ENCODE measurements around the gene MED12L.

Gene MED12L

GRCh38 chr3:151425627-151426340 lies 340.3 kb downstream of the MED12L start:
- Histone ChIP-seq H3K4me3 (ENCODE audit: low read length) (no peak overlapping the region), H3K27me3 (ENCODE audit: control insufficient read depth, insufficient read depth, low read length) (no peaks in the 10 kb centered on the region), H3K27ac (ENCODE audit: low read length) (no peak overlapping the region), H3K4me1 (ENCODE audit: control insufficient read depth, insufficient read depth, low read length) (peaks cover 1% of the 10 kb centered on the region; the same call in 1 of the 2 replicates), H3K36me3 (ENCODE audit: control insufficient read depth, insufficient read depth, low read length) (no peaks in the 10 kb centered on the region; the same call in none of the 2 replicates), H3K9me3 (ENCODE audit: control insufficient read depth, insufficient read depth, low read length) (no peaks in the 10 kb centered on the region)
- WGBS (ENCODE audit: insufficient coverage, insufficient read length): 100% methylated on average over 1 of the region's 4 CpGs
- DNase-seq (ENCODE audit: low read depth, low spot score): no peak

DNA sequence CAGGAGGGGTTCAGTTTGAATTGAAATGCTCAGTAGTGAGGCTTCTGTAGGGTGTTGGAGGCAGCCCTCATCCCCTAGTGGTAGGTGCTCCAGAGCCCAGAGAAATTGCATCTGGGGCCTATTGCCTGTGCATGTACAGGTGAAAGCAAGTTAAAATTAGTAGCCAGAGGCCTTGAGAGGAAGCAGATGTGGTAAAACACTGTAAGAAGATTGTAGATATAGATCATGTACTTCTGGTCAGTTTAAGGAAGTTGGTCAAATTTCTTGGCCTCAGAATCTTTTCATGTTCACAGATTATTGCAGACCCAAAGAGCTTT lies 340.8 kb downstream of the MED12L start:
- H3K4me1 ChIP-seq (ENCODE audit: control insufficient read depth, insufficient read depth, low read length): peaks cover 1% of the 10 kb centered on the region; the same call in 1 of the 2 replicates
- H3K27me3 ChIP-seq (ENCODE audit: control insufficient read depth, insufficient read depth, low read length): no peaks in the 10 kb centered on the region
- DNase-seq (ENCODE audit: low read depth, low spot score): no peak
- no peaks in the 10 kb centered on the region for H3K9me3 ChIP-seq (ENCODE audit: control insufficient read depth, insufficient read depth, low read length)
- no peak overlapping the region for H3K27ac ChIP-seq (ENCODE audit: low read length)
- no peak overlapping the region for H3K4me3 ChIP-seq (ENCODE audit: low read length)
- no peaks in the 10 kb centered on the region; the same call in none of the 2 replicates for H3K36me3 ChIP-seq (ENCODE audit: control insufficient read depth, insufficient read depth, low read length)

DNA sequence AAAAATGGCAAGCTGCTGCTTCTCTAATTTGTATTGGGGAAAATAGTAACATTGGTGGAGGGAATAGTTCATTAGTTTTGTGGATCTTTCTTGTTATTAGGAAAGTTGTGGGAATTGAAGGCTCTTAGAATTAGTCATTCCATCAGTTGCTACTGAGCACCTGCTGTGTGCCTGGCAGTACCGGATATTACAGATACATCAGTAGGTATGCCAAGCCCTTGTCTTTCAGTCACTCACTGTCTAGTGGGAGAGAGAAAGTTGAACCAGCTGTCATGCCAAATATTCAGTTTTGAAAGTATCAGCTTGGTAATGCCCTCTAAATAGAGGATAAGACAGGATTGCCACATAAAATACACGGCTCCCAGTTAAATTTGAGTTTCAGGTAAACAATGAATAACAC lies 342.9 kb downstream of the MED12L start:
- DNase-seq (ENCODE audit: low read depth, low spot score): no peak
- Histone ChIP-seq H3K36me3 (ENCODE audit: control insufficient read depth, insufficient read depth, low read length) (no peaks in the 10 kb centered on the region; the same call in none of the 2 replicates), H3K4me3 (ENCODE audit: low read length) (no peak overlapping the region), H3K4me1 (ENCODE audit: control insufficient read depth, insufficient read depth, low read length) (peaks cover 1% of the 10 kb centered on the region; the same call in 1 of the 2 replicates), H3K9me3 (ENCODE audit: control insufficient read depth, insufficient read depth, low read length) (no peaks in the 10 kb centered on the region), H3K27me3 (ENCODE audit: control insufficient read depth, insufficient read depth, low read length) (no peaks in the 10 kb centered on the region), H3K27ac (ENCODE audit: low read length) (no peak overlapping the region)
- WGBS (ENCODE audit: insufficient coverage, insufficient read length): no CpG with 5 or more reads among the region's 2 CpGs

DNA sequence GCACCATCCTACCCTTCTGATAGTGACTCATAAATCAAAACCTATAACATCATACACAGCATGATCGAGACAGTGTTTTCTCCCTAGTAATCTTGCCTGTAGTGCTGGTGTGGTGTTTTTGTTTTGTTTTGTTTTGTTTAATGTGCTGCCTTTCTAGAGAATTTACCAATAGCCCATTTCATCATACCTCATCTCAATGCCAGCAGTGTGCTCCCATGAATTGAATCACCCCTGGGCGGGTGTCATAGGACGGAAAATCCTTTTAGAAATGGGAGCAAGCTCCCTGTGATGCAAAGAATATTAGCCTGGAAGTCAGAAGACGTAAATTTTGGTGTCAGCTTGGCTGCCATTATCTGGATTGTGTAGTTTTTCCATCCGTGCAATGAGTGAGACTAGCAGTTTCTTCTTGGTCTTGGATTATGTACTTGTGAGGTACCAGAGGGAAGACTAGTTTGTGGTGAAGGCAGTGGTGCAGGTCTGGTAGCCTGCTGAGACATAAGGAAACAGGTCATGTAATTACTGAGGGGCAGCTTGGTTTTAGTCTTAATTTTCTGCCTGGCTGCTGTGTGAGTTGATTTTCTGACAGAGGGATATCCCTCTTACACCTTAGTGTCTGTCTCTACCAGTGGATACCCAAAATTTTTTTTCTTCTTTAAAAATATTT lies 345.5 kb downstream of the MED12L start:
- no peak for DNase-seq (ENCODE audit: low read depth, low spot score)
- H3K27me3 ChIP-seq (ENCODE audit: control insufficient read depth, insufficient read depth, low read length): no peaks in the 10 kb centered on the region
- no peaks in the 10 kb centered on the region for H3K9me3 ChIP-seq (ENCODE audit: control insufficient read depth, insufficient read depth, low read length)
- H3K4me3 ChIP-seq (ENCODE audit: low read length): no peak overlapping the region
- no CpG with 5 or more reads among the region's 5 CpGs for WGBS (ENCODE audit: insufficient coverage, insufficient read length)
- H3K4me1 ChIP-seq (ENCODE audit: control insufficient read depth, insufficient read depth, low read length): peaks cover 2% of the 10 kb centered on the region; the same call in 1 of the 2 replicates
- no peak overlapping the region for H3K27ac ChIP-seq (ENCODE audit: low read length)
- H3K36me3 ChIP-seq (ENCODE audit: control insufficient read depth, insufficient read depth, low read length): no peaks in the 10 kb centered on the region; the same call in 1 of the 2 replicates

DNA sequence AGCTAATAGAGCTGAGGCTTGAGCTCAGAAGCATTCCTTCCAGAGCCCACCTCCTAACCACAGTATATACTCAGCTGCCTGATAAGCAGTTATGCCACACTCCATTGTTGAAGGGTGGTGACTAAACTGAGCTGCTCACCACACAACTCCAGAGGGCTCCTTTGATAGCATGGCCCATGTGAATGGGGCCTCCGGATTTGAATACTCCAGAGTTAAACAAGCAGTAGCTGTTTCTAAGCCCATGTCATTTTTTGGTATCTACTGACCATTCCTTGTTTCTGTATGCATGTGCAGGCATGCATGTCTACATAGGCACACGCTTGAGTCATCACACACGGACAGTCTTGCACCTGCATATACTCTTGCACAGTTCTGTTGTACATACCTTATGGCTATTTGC lies 346.5 kb downstream of the MED12L start:
- H3K4me1 ChIP-seq (ENCODE audit: control insufficient read depth, insufficient read depth, low read length): peaks cover 2% of the 10 kb centered on the region; the same call in 1 of the 2 replicates
- no peak for DNase-seq (ENCODE audit: low read depth, low spot score)
- no peak overlapping the region for H3K27ac ChIP-seq (ENCODE audit: low read length)
- no peak overlapping the region for H3K4me3 ChIP-seq (ENCODE audit: low read length)
- H3K27me3 ChIP-seq (ENCODE audit: control insufficient read depth, insufficient read depth, low read length): no peaks in the 10 kb centered on the region
- H3K9me3 ChIP-seq (ENCODE audit: control insufficient read depth, insufficient read depth, low read length): no peaks in the 10 kb centered on the region
- no peaks in the 10 kb centered on the region; the same call in 1 of the 2 replicates for H3K36me3 ChIP-seq (ENCODE audit: control insufficient read depth, insufficient read depth, low read length)
- WGBS (ENCODE audit: insufficient coverage, insufficient read length): no CpG with 5 or more reads among the region's 3 CpGs

DNA sequence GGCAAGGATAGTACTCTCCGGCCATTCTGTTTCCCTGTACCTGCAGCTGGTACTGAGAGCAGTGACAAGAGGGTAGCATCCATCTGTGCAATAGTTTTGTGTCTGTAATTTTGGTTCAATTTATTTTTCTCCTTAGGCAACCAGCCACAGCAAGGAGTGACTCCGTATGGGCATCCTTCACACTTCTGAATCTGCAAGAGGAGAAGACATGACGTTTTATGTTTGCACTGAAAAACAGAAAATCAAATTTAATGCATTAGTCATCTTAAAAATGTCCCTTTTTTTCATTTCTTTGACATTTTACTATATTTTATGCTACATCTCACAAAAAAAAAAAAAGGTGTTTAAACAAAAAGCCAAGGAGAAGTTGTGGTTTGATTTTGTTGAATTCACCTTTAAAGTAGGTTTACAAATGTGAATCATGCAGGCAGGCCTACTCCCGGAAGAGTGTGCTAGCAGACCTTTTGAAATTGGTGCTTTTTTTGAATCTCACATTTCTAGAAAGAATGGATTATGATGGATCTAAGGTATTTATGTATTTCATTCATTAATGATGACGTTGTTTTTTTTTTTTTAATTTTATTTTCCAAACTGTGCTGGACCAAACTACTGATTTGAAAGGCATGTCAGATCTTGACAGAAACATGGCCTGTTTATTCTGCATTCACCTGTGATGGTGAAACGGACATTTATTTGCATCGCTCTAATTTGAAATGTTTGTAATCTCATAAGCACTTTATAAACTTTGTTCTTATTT lies 347.3 kb downstream of the MED12L start:
- no CpG with 5 or more reads among the region's 7 CpGs for WGBS (ENCODE audit: insufficient coverage, insufficient read length)
- H3K9me3 ChIP-seq (ENCODE audit: control insufficient read depth, insufficient read depth, low read length): no peaks in the 10 kb centered on the region

DNA sequence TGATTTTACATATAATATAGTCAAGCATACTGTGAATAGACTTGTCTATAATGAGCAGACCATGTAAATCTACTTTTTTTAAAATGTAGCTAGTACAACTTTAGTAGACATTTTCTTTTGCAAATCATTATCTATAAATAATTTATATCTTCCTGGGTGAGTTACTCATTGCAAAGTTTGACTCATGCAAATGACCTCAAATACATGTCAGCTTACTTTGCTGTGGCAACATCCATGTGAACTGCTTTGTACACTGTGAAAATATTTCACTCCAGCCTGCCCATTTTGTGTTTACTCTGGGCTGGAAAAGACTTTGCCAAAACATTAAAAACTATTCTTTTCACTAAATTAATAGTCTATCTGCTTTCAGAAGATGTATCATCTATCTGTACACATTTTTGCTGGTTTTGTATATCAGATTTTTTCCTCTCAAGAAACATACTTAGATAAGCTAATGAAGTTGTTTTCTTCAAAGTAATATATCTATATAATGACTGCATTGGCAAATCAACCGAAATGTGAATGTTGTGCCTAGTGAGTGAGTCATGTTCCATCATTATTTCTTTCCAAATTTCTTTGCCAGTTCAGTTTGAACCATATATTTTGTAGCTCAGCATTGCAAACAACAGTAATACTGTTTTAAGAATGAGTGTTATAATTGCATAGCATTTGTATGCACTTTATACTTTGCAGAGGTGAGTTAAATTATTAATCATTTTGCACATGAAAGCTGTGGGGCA lies 348.9 kb downstream of the MED12L start:
- Histone ChIP-seq H3K4me3 (ENCODE audit: low read length) (no peak overlapping the region), H3K4me1 (ENCODE audit: control insufficient read depth, insufficient read depth, low read length) (peaks cover 2% of the 10 kb centered on the region; the same call in 1 of the 2 replicates), H3K36me3 (ENCODE audit: control insufficient read depth, insufficient read depth, low read length) (no peaks in the 10 kb centered on the region), H3K9me3 (ENCODE audit: control insufficient read depth, insufficient read depth, low read length) (no peaks in the 10 kb centered on the region), H3K27ac (ENCODE audit: low read length) (no peak overlapping the region), H3K27me3 (ENCODE audit: control insufficient read depth, insufficient read depth, low read length) (no peaks in the 10 kb centered on the region)
- no peak for DNase-seq (ENCODE audit: low read depth, low spot score)
- no CpG with 5 or more reads among the region's 1 CpG for WGBS (ENCODE audit: insufficient coverage, insufficient read length)

More for the DNA sequence above, 347.3 kb downstream of the MED12L start:
- Histone ChIP-seq H3K27me3 (ENCODE audit: control insufficient read depth, insufficient read depth, low read length) (no peaks in the 10 kb centered on the region), H3K4me3 (ENCODE audit: low read length) (no peak overlapping the region), H3K4me1 (ENCODE audit: control insufficient read depth, insufficient read depth, low read length) (peaks cover 2% of the 10 kb centered on the region; the same call in 1 of the 2 replicates), H3K27ac (ENCODE audit: low read length) (no peak overlapping the region), H3K36me3 (ENCODE audit: control insufficient read depth, insufficient read depth, low read length) (no peaks in the 10 kb centered on the region; the same call in 1 of the 2 replicates)
- DNase-seq (ENCODE audit: low read depth, low spot score): no peak

- DNase-seq (ENCODE audit: low read depth, low spot score): no peak
- peaks cover 2% of the 10 kb centered on the region; the same call in 1 of the 2 replicates for H3K4me1 ChIP-seq (ENCODE audit: control insufficient read depth, insufficient read depth, low read length)
- H3K27me3 ChIP-seq (ENCODE audit: control insufficient read depth, insufficient read depth, low read length): no peaks in the 10 kb centered on the region
- no peaks in the 10 kb centered on the region for H3K9me3 ChIP-seq (ENCODE audit: control insufficient read depth, insufficient read depth, low read length)
- H3K36me3 ChIP-seq (ENCODE audit: control insufficient read depth, insufficient read depth, low read length): no peaks in the 10 kb centered on the region
- H3K27ac ChIP-seq (ENCODE audit: low read length): no peak overlapping the region
- WGBS (ENCODE audit: insufficient coverage, insufficient read length): no CpG with 5 or more reads among the region's 8 CpGs
- H3K4me3 ChIP-seq (ENCODE audit: low read length): no peak overlapping the region
Measured at GRCh38 chr3:151436675-151437446, 351.4 kb downstream of the MED12L start.

DNA sequence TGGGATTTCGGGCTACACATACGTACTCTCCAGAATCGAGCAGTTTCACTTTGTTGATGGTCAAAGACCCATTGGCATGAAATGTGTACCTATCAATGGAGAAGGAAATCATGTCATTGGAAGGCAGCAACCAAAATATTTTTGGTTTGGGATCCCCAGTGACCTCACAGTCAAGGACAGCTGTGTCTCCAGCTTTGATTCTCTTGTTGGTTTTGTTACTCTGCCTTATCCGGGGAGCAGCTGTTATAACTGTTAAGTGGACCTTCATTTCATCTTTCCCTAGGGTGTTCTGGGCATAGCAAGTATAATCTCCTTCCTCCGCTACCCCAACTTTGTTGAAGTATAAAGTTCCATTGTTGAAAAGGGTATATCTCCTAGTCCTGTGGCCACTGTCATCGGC lies 352.4 kb downstream of the MED12L start:
- no peak for DNase-seq (ENCODE audit: low read depth, low spot score)
- peaks cover 2% of the 10 kb centered on the region; the same call in 1 of the 2 replicates for H3K4me1 ChIP-seq (ENCODE audit: control insufficient read depth, insufficient read depth, low read length)
- no peak overlapping the region for H3K27ac ChIP-seq (ENCODE audit: low read length)
- no peaks in the 10 kb centered on the region for H3K36me3 ChIP-seq (ENCODE audit: control insufficient read depth, insufficient read depth, low read length)
- no CpG with 5 or more reads among the region's 6 CpGs for WGBS (ENCODE audit: insufficient coverage, insufficient read length)
- H3K4me3 ChIP-seq (ENCODE audit: low read length): no peak overlapping the region
- H3K27me3 ChIP-seq (ENCODE audit: control insufficient read depth, insufficient read depth, low read length): no peaks in the 10 kb centered on the region
- no peaks in the 10 kb centered on the region for H3K9me3 ChIP-seq (ENCODE audit: control insufficient read depth, insufficient read depth, low read length)

All from iPS DF 6.9 (cell line).